RWPE1 (cell line): ENCODE measurements around the gene ZKSCAN5.

ENCODE experiments used
- CTCF ChIA-PET: fragments of 350-600 bp; sonication (Branson Sonifier 250); formaldehyde crosslinking; extraction: SDS; loops from one replicate; lab custom pipeline; 2021; lab: Yijun Ruan, JAX
- POLR2A ChIA-PET: fragments of 400-600 bp; formaldehyde crosslinking; extraction: SDS; loops from one replicate; lab custom pipeline; 2020; ENCODE audit warnings: antibody characterized with exemption; ENCODE audit not compliant: low non-redundant PET; lab: Yijun Ruan, JAX
- DNase-seq: peaks from one replicate; pipeline ENCODE4 v3.0.0; 2012; ENCODE audit warnings: low spot score
- H3K27ac ChIP-seq: fragments of 450-650 bp; 2 replicates; pipeline ENCODE4 v1.5.1; 2017
- CTCF ChIP-seq: fragments of 450-650 bp; conservative IDR thresholded peaks from 2 replicates; pipeline ENCODE4 v1.5.1; 2017; ENCODE audit warnings: low read depth, mild to moderate bottlenecking

Gene ZKSCAN5

DNA sequence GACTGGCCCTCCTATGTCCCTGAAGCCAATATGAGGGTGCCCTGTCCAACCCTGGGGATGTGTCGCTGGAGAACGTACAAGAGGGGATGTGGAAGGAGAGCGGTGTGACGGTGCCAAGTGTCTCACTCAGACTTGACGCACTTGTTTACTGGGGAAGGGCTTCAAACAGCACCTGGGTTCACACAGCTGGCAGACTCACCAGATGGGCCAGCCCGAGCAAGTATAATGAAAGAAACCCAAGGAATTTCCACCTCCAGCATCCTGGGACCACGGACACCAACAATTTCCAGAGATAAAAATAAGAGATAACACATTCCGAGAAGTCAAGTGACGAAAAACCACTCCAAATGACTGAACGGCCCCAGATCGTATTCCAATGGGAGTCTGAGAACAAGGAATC lies 43.8 kb upstream of the ZKSCAN5 start:
- DNase-seq: no peak
- ChIA-PET POLR2A (interaction anchor here (0.6 kb wide), 1 partner anchor 13 kb away, joined by 3 read pairs; no protein-coding TSS in a partner anchor), CTCF (no interaction called here)
- no peak for TF ChIP-seq CTCF
- peak overlapping the region; percentile 45 for H3K27ac ChIP-seq

- peak overlapping the region; percentile 45 for H3K27ac ChIP-seq
- ChIA-PET POLR2A (no interaction called here), CTCF (no interaction called here)
- no peak for DNase-seq
- no peak for TF ChIP-seq CTCF
These were observed 43.2 kb upstream of the ZKSCAN5 start for GRCh38 chr7:99461221-99461620.

- CTCF ChIA-PET: no interaction called here
- POLR2A ChIA-PET: no interaction called here
- TF ChIP-seq CTCF: no peak
- H3K27ac ChIP-seq: peak overlapping the region; percentile 83
- no peak for DNase-seq
These were observed 39.1 kb upstream of the ZKSCAN5 start for GRCh38 chr7:99465421-99465768.

- TF ChIP-seq CTCF: no peak
- ChIA-PET POLR2A (no interaction called here), CTCF (interaction anchor here (0.6 kb wide), 1 partner anchor 10 kb away, joined by 3 read pairs; no protein-coding TSS in a partner anchor)
- 0 out of 2 replicates have a peak overlapping the region, but pooled peaks have one; percentile 2 for H3K27ac ChIP-seq
- no peak for DNase-seq
These were observed 36.0 kb upstream of the ZKSCAN5 start for GRCh38 chr7:99468336-99468918.

GRCh38 chr7:99469381-99470065 lies 34.9 kb upstream of the ZKSCAN5 start:
- peak overlapping the region; percentile 6; the same call in 1 of the 2 replicates for H3K27ac ChIP-seq
- no peak for TF ChIP-seq CTCF
- ChIA-PET POLR2A (no interaction called here), CTCF (interaction anchor here (0.6 kb wide), 2 partner anchors 11 to 426 kb away, joined by 3 to 5 read pairs; no protein-coding TSS in a partner anchor)
- DNase-seq: no peak

DNA sequence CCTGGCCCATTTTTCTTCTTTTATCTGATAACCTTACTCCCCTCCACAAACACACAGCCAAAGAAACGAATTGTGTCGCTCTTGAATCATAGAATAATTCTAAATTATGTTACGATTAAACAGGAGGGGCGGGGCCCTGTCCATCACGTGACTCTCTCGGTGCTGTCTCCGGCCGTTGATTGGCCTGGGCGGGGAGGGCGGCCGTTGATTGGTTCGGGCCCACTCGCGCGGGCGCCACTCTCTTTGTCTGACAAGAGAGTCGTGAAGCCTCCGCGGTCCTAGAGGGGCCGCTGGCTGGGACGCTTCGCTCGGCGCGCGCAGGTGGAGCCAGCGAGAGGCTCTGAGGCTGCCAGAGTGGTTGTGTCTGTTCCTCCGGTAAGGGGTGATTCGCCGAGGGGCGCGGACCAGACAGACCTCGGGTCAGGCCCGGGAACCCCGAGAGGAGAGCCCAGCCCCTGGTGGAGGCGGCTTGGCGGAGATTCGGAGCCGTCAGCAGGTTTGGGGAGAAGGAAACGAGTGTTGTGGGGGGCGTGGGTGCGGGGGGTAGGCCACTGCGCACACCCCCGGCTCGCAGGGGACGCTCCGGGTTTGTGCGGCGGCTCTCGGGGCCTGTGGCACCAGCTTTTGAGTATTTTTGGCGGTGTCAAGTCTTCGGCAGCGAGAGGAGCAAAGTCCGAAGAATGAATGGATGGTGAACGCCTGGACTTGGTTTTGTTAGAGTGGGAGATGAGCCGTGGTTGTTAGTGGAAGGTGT lies 31.7 kb upstream of the ZKSCAN5 start, which contains the start of gene ZNF789:
Gene ZNF789 (plus strand): TSS at position 330 of the 754 bp plus-strand sequence. CDS start 3,567 bp downstream, outside the sequence.
- peak within 1 kb of the TSS; percentile 96 for H3K27ac ChIP-seq
- peak; percentile 99 for DNase-seq
- CTCF ChIA-PET: interaction anchor here (0.6 kb wide), 1 partner anchor 1327 kb away, joined by 4 read pairs; no protein-coding TSS in a partner anchor
- POLR2A ChIA-PET: no interaction called here
- no peak for TF ChIP-seq CTCF
